Lower leg skin (tissue), 4 donors: ENCODE data around the gene FBXL20. TPM values are rescaled to one million over a fixed set of nuclear protein-coding genes. Genes with fewer than 3 reads are reported as not detected.

Source experiments
- DNase-seq, 2 donors: peaks; one replicate each; pipeline ENCODE4 v3.0.0-alpha.2; 2019; ENCODE audit warnings: low spot score in 2 of 2
- H3K4me3 ChIP-seq: fragments of 200-600 bp; sonication (generic); 2 replicates; pipeline ENCODE4 v1.5.1; 2017; ENCODE audit warnings: mild to moderate bottlenecking, low read depth; ENCODE audit not compliant: poor library complexity, severe bottlenecking
- CTCF ChIP-seq, 3 donors: fragments of 450-650 bp; IDR thresholded peaks; one replicate each; pipeline ENCODE4 v1.5.1; 2016; ENCODE audit warnings: antibody characterized with exemption in 3 of 3, mild to moderate bottlenecking in 3 of 3, moderate library complexity in 2 of 3
- POLR2A ChIP-seq, 2 donors: fragments of 450-650 bp; IDR thresholded peaks; one replicate each; pipeline ENCODE4 v1.6.1; 2016 to 2017; ENCODE audit warnings: antibody characterized with exemption in 2 of 2, mild to moderate bottlenecking in 1 of 2, moderate library complexity in 1 of 2
- WGBS, 2 donors: methylation state at CpG; one replicate each; pipeline ENCODE4 v1.1.5; 2018; 5-methylcytosine and 5-hydroxymethylcytosine counted together
- intact Hi-C: fragments of 100-400 bp; cut with DNase I; formaldehyde crosslinking; loops from one replicate; pipeline ENCODE4 v1.15.0; 2023; ENCODE audit warnings: low total_unique reads
- total RNA-seq, 4 donors: library from RNA; depleted of rRNA; stranded (reverse); fragments of >200 nt; gene quantifications; one replicate each; pipeline ENCODE4 v1.1.0, GENCODE V29; 2016

FBXL20 gene
- total RNA-seq, 4 donors from 2014 or later = 20.5 to 45.2 (median 30.8) TPM

GRCh38 chr17:39365872-39366271, 35.6 kb downstream of the FBXL20 start:
- 60 to 61% methylated on average over 5 of the region's 5 CpGs for WGBS, 2 donors
- TF ChIP-seq CTCF (IDR thresholded peaks at IDR 0.05) = no peak
- TF ChIP-seq POLR2A (IDR thresholded peaks at IDR 0.05) = no peak
- DNase-seq = no peak

GRCh38 chr17:39365242-39365641, 36.2 kb downstream of the FBXL20 start:
- TF ChIP-seq CTCF (IDR thresholded peaks at IDR 0.05) (no peak), POLR2A (IDR thresholded peaks at IDR 0.05) (no peak)
- WGBS, 2 donors = 51 to 56% methylated on average over 4 of the region's 4 CpGs
- intact Hi-C loops = no loop called here
- peak in 1 of 2 donors; percentile 18 for DNase-seq
- H3K4me3 ChIP-seq = no peak overlapping the region

More at GRCh38 chr17:39365872-39366271, 35.6 kb downstream of the FBXL20 start:
- intact Hi-C loops = no loop called here
- no peak overlapping the region for H3K4me3 ChIP-seq

GRCh38 chr17:39364236-39365025, 37.0 kb downstream of the FBXL20 start:
- WGBS, 2 donors = 70 to 81% methylated on average over 8 of the region's 8 CpGs
- no peak overlapping the region for H3K4me3 ChIP-seq
- TF ChIP-seq POLR2A (IDR thresholded peaks at IDR 0.05) (no peak), CTCF (IDR thresholded peaks at IDR 0.05) (no peak)
- intact Hi-C loops = no loop called here
- no peak for DNase-seq

GRCh38 chr17:39361064-39361463, 40.4 kb downstream of the FBXL20 start:
- 88 to 91% methylated on average over 1 of the region's 1 CpG for WGBS, 2 donors
- no peak for DNase-seq
- H3K4me3 ChIP-seq = no peak overlapping the region
- intact Hi-C loops = no loop called here
- TF ChIP-seq POLR2A (IDR thresholded peaks at IDR 0.05) = no peak
- TF ChIP-seq CTCF (IDR thresholded peaks at IDR 0.05) = no peak

GRCh38 chr17:39360537-39360936, 40.9 kb downstream of the FBXL20 start:
- H3K4me3 ChIP-seq = no peak overlapping the region
- no peak for DNase-seq
- intact Hi-C loops = no loop called here
- WGBS, 2 donors = 90 to 92% methylated on average over 3 of the region's 3 CpGs
- no peak for TF ChIP-seq CTCF (IDR thresholded peaks at IDR 0.05)

- WGBS, 2 donors = 93 to 94% methylated on average over 1 of the region's 1 CpG
- H3K4me3 ChIP-seq = no peak overlapping the region
- no peak for DNase-seq
- TF ChIP-seq CTCF (IDR thresholded peaks at IDR 0.05) = no peak
- TF ChIP-seq POLR2A (IDR thresholded peaks at IDR 0.05) = no peak
- intact Hi-C loops = no loop called here
Measured at GRCh38 chr17:39359994-39360393, 41.4 kb downstream of the FBXL20 start.
